BE2C (cell line): ENCODE measurements around the gene AUTS2.
A peak's percentile ranks its signal among the peaks of the same experiment; 100 is the strongest.

Source experiments
- DNase-seq: peaks from one replicate; pipeline ENCODE4 v3.0.0-alpha.2; 2020
- H3K27me3 ChIP-seq: fragments of 250-450 bp; sonication (Bioruptor Pico); 2 replicates; pipeline ENCODE4 v1.5.1; 2020; ENCODE audit warnings: mild to moderate bottlenecking
- H3K36me3 ChIP-seq: fragments of 250-450 bp; sonication (Bioruptor Pico); 2 replicates; pipeline ENCODE4 v1.5.1; 2020; ENCODE audit warnings: mild to moderate bottlenecking
- H3K4me1 ChIP-seq: fragments of 250-450 bp; sonication (Bioruptor Pico); 2 replicates; pipeline ENCODE4 v1.5.1; 2020
- H3K4me3 ChIP-seq: 2 replicates; pipeline ENCODE4 v1.5.1; 2011; ENCODE audit warnings: low read depth, low read length
- H3K9me3 ChIP-seq: fragments of 250-450 bp; sonication (Bioruptor Pico); 2 replicates; pipeline ENCODE4 v1.5.1; 2020
- TF ChIP-seq, protein P1 (sequence below): IDR thresholded peaks from 2 replicates; pipeline ENCODE4 v1.5.1; 2012; ENCODE audit warnings: mild to moderate bottlenecking, low read depth, low read length

The AUTS2 gene

DNA sequence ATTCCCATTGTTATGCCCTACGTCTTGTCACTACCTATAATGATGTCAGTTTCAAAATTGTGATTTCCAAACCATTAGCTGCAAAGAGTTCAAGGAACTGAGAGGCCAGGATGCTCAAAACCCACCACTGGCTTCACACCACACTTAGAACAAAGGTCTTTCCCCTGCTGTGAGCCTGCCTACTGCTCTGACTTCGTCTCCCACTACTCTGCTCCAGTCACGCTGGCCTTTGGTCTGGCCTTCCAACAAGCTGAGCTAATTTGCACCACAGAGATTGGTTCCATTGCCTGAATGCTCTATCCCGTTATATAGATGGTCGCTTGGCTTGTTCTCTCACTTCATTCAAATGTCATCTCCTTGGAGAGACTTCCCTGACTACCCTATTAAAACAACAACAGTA is 961.5 kb downstream of the AUTS2 start:
- no peaks in the 10 kb centered on the region for H3K27me3 ChIP-seq

DNA sequence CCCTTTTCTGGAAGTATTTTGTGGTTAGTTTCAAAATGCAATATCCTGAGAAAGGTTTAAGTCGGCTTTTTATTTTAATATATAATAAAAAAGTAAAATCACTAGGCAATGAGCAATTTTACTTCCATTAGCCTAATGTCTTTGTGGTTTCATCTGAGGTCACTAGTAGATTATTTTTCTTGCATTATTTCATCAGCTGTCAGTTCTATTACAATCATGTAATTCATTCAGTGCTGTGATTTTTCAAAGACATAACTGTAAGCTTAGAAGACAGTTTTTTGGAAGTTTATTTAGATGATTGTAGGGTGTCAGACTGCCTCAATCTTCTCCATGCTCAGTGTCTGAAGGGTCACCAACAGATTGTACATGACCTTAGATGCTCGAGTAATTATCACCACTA is 965.7 kb downstream of the AUTS2 start:
- Histone ChIP-seq H3K4me3 (no peak overlapping the region), H3K36me3 (no peaks in the 10 kb centered on the region), H3K27me3 (no peaks in the 10 kb centered on the region), H3K4me1 (peaks cover 5% of the 10 kb centered on the region; the same call in 1 of the 2 replicates), H3K9me3 (no peaks in the 10 kb centered on the region)
- no peak for DNase-seq
- TF ChIP-seq, protein P1, sequence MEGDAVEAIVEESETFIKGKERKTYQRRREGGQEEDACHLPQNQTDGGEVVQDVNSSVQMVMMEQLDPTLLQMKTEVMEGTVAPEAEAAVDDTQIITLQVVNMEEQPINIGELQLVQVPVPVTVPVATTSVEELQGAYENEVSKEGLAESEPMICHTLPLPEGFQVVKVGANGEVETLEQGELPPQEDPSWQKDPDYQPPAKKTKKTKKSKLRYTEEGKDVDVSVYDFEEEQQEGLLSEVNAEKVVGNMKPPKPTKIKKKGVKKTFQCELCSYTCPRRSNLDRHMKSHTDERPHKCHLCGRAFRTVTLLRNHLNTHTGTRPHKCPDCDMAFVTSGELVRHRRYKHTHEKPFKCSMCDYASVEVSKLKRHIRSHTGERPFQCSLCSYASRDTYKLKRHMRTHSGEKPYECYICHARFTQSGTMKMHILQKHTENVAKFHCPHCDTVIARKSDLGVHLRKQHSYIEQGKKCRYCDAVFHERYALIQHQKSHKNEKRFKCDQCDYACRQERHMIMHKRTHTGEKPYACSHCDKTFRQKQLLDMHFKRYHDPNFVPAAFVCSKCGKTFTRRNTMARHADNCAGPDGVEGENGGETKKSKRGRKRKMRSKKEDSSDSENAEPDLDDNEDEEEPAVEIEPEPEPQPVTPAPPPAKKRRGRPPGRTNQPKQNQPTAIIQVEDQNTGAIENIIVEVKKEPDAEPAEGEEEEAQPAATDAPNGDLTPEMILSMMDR = no peak

More for the DNA sequence above, 961.5 kb downstream of the AUTS2 start:
- Histone ChIP-seq H3K36me3 (no peaks in the 10 kb centered on the region), H3K4me1 (no peaks in the 10 kb centered on the region), H3K9me3 (no peaks in the 10 kb centered on the region), H3K4me3 (no peak overlapping the region)
- DNase-seq = no peak
- TF ChIP-seq, protein P1 = no peak

DNA sequence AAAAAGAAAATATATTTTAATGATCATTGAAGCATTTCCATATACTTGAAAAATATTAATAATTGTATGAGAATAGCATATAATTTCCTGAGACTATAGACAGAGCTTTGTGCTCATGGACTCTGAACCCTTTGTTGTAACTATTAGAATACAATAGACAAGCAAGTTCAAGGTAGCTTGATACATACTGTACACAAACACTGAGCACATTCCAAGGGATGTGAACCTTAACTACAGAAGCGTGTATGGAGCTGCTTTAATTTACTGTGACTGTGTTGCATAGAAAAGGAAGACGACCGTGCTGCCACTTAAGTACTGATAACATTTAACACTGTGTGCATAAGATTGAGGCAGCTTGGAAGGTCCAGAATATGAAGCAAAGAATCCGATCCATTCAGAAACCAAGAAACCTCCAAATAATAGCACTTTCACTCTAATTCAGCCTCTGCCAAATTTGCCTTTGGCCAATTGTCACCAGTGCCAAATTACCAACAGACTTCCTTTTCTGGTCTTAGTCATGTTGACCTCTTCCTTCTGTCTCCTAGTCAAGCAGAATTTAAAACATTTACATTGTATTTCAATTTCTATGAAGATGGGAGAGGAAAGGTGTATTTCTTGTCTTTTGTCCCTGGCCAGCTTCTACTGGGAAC is 967.6 kb downstream of the AUTS2 start:
- H3K27me3 ChIP-seq = no peaks in the 10 kb centered on the region
- H3K9me3 ChIP-seq = no peaks in the 10 kb centered on the region
- DNase-seq = no peak
- peaks cover 12% of the 10 kb centered on the region for H3K4me1 ChIP-seq
- TF ChIP-seq, protein P1 = no peak
- H3K36me3 ChIP-seq = no peaks in the 10 kb centered on the region
- H3K4me3 ChIP-seq = no peak overlapping the region

DNA sequence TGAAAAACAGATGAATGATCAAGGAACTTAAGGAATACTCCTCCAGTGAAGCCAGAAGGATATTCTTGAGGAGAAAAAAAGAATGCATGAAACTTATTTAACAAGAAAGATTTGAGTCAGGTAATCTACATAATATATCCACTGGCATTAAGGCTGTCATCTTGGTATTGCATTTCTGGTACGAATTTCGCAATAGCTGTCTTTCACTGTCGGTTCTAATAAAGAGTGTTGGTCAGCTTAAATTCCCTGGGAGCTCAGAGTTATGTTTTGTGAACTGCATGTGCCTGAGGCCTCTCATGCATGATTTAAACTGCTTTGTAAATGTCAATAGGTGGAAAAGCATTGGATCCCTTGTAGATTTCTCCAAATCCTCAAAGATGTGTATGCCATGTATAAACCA is 968.4 kb downstream of the AUTS2 start:
- no peak for DNase-seq

DNA sequence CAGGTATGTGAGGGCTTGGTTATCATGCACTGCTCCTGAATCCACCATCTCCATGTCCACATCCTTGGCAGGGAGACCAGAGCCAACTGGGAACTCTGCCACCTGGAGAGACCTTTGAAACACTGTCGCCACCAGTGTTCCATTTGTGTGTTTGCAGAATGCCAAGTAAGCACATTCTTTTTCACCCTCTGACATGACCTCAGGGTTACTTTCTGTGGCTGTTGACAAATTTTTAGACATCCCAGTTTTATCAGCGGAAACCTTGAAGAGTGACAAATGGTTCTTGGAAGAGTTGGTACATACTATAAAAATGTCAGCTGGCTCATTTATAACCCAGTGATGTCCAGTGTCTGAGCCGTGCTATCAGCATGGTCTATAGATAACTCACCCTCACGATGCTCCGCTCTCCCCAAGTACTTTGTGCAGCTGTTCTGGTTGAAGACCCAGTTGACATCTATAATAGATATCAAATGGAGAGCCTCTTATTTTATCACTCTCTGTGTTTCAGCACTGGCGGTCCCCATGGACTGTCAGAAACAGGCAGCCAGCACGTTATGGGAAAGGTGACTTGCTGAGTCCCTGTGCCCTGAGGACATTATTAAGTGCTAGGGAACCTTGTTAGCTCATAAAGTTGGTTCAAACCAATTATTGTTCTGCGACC is 970.5 kb downstream of the AUTS2 start:
- DNase-seq = peak; percentile 65

More for the DNA sequence above, 968.4 kb downstream of the AUTS2 start:
- Histone ChIP-seq H3K4me1 (peaks cover 12% of the 10 kb centered on the region), H3K27me3 (no peaks in the 10 kb centered on the region), H3K4me3 (no peak overlapping the region), H3K9me3 (no peaks in the 10 kb centered on the region), H3K36me3 (no peaks in the 10 kb centered on the region)
- TF ChIP-seq, protein P1 = no peak

More for the DNA sequence above, 970.5 kb downstream of the AUTS2 start:
- Histone ChIP-seq H3K27me3 (no peaks in the 10 kb centered on the region), H3K4me1 (peaks cover 20% of the 10 kb centered on the region), H3K9me3 (no peaks in the 10 kb centered on the region), H3K36me3 (no peaks in the 10 kb centered on the region), H3K4me3 (peak overlapping the region; percentile 12)
- TF ChIP-seq, protein P1 = 0 out of 2 replicates have a peak, but pooled peaks have one; percentile 13
